HG02970 (cell line): ENCODE measurements around the gene CYFIP1.

Experiments
- ATAC-seq: cut with Tn5 transposase; IDR thresholded peaks from one replicate; pipeline ENCODE4 v1.9.1; 2021; ENCODE audit warnings: mild to moderate bottlenecking, moderate library complexity, moderate number of reproducible peaks; ENCODE audit not compliant: unreplicated experiment, low FRiP score

Gene CYFIP1

DNA sequence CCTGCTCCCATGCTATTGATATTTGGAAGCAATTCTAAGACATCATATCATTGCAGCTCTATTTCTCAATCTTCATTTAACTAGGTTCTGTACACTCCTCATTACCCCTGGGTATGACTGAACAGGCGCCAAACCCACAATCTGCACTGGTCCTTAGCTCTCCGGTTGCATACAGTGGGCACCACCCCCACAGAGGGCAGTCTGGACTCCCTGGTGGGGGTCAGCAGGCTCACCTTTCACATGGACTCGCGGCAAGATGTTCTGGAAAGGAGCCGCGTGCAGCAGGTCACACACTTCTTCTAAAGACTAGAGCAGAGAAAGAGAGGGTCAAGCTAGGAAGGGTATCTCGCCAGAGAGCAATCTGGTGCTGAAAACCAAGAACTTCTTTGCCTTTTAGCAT lies 105.2 kb downstream of the CYFIP1 start:
- no peak for ATAC-seq

DNA sequence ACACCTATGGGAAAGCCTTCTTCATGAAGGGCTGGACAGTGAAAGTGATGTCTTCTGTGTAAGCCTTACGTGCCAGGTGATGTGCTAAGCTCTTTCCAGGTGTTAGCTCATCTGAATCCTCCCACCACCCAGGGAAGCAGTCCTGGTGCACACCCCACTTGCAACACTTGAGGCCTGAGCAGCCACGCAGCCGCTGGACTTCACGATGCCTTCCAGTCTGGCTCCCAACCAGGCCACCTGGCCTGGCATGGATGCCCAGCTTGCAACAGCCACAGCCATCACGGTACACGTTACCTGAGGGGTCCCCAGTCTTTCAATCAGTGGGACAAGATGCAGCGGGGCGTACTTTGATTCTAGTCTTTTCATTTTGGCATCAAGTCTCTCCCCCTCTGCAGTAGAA lies 105.9 kb downstream of the CYFIP1 start:
- ATAC-seq = no peak

DNA sequence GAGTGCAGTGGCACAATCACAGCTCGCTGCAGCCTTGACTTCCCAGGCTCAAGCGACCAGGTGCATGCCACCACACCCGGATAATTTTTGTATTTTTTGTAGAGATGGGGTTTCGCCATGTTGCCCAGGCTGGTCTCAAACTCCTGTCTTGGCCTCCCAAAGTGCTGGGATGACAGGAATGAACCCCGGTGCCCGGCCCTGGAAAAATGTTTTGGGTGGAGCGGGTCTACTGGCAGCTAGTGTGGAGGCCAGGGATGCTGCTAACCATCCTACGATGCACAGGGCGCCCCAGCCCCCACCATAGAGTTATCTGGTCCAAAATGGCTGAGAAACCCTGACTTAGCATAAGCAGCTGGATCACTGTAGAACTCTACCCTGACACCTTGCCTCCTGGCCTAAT lies 106.3 kb downstream of the CYFIP1 start:
- ATAC-seq = no peak

DNA sequence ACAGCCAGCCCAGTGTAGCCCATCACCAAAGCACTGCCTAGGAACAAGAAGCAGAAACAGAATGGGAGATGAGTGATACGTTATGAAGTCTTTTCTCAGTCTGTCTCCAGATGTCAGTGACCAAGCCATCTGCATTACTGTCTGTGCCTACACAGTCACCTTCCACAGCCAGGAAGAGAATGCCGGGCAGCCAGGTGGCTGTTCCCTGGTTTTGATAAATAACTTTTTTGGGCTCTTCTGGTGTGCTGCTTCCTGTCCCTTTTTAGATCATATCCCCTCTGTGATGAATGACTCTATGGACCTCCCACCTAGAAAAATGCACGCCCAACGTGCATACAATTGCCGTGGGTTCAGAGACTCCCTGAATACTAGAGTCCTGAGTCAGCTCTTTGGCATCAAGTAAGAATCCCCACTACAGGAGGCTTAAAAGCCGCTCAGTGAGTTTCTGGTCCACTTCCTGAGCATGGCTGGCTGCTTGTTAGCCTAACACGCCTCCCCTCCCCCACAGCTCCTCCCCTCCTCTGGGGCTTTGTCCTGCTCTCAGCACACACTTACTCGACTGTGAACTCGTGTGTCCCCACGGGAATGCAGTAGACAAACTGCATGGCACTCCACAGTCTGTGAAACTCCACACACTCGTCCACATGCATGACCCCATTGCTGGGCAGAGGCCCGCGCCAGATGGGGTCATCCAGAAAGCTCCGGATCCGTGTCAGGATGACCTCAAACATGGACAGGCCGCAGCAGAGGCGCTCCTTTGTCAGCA lies 107.0 kb downstream of the CYFIP1 start:
- no peak for ATAC-seq

DNA sequence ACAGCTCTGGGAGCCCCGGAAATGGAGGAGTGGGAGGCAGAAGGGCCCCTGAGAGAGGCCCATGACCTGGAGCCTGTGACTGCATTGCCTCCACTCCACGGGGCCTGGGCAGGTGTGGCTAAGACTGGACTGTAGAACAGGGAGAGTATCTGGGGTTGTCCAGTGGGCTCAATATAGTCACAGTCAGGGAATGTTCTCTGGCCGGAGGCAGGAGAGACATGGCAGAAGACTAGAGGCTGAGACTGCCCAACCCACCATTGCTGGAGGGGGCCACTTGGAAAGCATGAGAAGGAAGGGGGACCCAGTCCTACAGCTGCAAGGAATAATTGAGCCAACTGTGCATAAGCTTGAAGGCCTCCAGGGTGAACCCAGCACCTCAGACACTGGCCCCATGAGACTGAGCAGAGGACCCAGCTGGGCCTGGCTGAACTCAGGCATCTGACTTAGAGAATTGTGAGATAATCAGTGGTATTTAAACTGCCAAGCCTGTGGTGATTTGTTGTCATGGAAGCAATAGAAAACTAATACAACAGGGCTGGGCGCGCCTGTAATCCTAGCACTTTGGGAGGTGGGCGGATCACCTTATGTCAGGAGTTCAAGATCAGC lies 108.6 kb downstream of the CYFIP1 start:
- ATAC-seq = no peak

DNA sequence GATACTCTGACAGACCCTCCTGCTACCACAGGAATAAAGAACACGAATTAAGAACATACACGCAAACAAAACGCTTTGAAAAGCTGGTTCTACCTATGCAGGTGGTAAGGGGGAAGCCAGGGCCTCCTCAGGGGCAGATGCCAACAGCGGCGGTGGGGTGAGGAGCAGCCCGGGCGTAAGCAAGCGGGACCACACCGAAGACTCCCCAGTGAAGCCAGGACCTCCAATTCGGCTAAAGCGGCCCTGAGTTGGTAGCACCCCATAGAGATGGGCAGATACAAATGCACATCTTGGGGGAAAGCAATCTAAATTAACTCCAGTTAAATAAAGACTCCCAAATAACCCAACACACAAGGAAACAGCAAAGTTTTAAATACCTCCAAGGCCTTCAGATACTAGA lies 109.3 kb downstream of the CYFIP1 start:
- no peak for ATAC-seq

DNA sequence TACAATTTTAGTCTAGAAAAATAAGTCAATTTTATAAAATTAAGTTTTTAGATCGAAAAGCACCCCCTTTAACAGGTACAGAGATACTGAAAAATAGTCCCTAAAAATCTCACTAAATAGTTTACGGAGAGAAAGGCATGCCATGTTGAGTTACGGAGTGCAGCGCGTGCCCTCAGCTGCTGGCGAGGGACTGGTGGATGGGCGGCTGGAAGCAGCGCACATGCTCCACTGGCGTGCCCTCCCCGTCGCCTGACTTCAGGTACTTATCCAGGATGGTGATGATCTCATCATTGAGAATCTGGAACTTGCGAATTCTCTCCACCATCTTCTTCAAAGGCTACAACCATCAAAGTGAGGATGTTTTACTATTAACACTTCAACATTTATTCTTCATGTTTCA lies 110.3 kb downstream of the CYFIP1 start:
- no peak for ATAC-seq

DNA sequence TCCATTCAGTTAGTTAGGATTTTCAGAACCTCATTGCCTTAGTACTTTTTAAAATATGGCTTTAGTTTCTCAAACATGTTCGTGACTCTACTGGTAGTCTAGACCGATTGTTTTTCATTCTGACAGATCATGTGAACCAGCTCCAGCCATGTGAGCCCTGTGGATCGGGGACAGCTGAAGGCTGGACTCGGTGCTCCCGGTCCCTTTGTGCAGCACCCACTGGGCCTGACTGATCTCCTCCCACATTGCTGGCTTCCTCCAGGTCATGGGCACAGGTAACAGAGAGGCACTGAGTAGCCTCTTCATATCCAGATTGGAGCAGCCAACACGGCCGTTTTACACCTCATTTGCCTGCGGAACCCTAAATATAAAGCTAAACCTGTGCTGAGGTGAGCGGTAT lies 111.2 kb downstream of the CYFIP1 start:
- ATAC-seq = no peak

DNA sequence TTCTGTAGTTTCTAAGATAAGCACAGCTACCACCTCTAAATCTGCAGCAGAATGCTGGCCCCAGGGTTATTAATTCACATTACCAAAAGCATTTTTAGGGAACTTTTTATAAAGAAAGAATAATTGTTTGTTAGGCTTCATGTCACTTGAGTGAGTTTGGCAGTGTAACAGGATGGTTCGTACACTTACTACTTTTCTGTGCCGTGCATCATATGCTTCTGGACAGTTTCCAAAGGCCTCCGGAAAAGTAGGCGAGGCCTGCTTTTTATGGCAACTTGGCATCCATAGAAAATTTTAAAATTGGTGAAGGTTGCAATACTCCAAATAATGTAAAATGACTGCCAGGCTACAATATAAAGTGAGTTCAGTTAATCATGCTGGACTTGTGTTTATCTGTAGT lies 111.7 kb downstream of the CYFIP1 start:
- ATAC-seq = no peak

DNA sequence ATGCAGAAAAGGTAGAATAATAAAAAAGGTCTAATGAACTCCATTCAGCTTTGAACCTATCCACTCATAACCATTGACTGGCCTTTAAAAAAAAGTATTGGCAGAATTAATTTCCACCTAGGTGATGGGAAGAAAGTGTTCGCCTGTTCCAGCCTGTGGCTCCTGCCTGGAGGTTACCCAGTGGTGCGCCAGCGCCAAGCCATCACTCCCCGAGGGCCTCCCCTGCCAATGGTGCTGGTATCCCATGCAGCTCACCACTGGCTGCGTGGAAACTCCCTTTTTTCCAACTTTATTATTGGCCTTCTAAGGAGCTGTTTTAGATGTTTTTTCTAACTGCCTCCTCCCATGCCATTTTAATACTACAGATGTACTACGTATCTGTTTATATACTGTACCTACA lies 112.3 kb downstream of the CYFIP1 start:
- ATAC-seq = no peak

DNA sequence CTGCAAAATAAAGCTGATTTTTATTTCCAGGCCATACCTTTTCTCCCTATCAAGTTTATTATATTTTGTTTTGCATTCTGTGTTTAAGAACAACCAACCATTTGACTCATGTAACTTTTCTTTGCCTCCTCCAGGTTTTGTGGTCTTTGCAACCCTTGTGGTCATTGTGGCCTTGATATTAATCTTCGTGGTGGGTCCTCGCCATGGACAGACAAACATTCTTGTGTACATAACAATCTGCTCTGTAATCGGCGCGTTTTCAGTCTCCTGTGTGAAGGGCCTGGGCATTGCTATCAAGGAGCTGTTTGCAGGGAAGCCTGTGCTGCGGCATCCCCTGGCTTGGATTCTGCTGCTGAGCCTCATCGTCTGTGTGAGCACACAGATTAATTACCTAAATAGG lies 114.1 kb downstream of the CYFIP1 start:
- ATAC-seq = no peak

DNA sequence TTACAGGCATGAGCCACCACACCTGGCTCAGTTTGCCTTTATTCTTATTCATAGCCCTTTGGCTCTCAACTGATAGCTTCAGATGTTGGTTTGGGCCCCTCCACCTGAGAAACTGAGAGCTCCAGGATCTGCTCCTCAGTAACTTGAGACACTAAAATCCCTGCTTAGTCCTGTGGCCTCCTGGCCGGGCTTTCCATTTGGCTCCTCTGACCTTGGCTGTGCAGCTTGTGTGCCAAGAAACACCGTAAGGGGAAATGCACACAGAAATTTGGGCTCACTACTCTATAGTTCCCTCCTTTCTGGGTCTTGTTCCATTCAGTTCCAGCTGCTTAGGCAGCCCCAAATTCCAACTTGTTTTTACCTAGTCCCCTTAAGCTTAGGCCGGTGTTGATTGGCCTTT lies 116.8 kb downstream of the CYFIP1 start:
- no peak for ATAC-seq

DNA sequence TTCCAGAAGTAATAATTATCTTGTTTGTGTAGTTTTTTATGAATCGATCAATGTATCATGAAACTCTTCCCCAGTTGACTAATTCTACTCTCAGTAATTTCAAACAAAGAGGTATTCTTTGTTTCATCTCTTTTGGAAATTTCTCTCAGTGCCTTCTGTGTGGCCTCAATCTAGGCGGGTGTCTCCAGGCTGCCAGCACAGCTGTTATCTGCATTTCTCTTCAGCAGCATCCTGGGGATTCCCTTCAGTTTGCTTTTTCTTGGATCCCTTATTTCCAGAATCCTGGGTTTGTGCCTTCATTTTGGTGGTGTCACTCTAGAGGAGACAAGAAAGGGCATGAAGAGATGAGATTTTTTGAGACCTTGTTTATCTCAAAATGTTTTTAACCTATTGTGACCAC lies 119.0 kb downstream of the CYFIP1 start:
- ATAC-seq = no peak

DNA sequence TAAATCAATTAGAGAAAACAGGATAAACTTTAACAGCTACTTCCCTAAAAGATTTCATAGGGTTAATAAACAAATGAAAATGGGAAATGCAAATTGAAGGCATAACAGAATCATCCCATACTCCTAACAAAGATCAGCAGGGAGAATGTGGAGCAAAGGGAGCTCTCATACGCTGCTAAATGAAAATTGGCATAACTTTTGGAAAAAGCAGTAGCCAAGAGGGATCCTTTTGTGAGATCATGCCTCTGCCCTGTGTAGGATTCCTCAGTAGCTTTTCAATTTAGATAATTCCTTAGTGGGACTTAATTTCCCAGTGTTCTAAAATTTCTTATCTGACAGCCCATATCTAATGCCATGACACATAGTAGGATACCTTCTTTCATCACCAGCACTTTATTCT lies 123.5 kb downstream of the CYFIP1 start:
- no peak for ATAC-seq

DNA sequence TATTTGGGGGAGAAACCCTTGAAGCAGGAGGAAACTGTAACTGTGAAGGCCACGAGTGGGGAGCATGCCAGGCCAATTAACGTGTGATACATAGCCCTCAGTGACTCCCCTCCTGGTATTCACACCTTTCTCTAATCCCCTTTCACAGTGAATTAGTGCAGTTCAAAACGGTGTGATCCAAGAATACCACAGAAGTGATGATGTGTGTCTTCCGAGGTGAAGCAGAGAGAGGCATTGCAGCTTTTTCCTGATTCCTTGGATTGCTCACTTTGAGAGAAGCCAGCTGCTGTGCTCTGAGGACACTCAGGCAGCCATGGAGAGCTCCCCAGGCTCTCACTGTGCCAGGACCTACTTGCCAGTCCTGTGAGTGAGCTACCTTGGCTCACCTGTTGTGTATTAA lies 124.4 kb downstream of the CYFIP1 start:
- ATAC-seq = no peak

DNA sequence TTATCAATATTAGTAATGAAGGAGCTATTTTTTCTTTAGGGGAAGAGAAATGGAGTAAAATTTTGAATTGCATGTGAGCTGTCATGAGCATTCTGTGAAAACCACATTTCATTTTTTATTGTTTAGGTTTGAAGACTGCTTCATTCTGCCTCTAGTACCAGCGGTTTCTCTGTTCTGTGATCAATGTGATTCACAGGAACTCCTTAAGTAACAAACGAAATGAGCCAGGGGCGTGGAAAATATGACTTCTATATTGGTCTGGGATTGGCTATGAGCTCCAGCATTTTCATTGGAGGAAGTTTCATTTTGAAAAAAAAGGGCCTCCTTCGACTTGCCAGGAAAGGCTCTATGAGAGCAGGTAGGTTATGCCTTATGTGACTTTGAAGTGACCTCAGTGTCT lies 128.7 kb downstream of the CYFIP1 start:
- ATAC-seq = no peak

DNA sequence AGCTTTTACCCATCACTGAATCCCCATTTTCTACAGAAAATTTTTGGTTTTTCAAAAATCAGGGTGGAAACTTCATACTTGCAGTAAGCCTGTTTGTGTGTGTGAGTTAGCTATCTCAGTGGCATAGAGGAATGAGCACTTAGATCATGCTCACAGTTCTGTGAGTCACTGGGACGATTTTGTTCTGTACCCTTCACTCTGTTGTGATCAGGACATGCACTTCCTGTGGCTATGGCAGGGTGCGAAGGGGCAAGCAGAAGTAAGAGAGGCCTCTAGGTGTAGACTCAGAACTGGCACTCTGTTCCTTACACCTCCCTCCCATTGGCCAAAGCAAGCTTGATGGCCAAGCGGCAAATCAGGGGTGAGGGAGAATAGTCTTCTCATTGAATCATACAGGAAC lies 130.1 kb downstream of the CYFIP1 start:
- ATAC-seq = no peak

DNA sequence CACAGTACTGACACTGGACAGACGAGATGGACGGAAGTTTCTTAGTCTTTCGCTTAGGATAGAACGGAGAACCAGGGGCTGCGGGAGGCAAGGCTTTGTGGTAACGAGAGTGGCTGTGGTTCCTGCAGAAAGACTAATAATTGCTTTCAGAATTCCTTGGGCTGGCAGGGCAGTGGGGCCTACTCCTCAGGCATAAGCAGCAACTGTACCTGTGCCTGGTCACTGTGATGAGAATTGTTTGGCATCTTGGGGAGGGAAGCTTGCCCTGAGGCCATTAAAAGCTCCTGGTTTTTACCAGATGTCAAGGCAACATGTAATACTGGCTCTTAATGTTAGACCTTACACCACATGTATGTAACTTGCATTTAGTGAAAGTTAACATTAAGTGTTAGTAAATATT lies 134.1 kb downstream of the CYFIP1 start:
- ATAC-seq = no peak

DNA sequence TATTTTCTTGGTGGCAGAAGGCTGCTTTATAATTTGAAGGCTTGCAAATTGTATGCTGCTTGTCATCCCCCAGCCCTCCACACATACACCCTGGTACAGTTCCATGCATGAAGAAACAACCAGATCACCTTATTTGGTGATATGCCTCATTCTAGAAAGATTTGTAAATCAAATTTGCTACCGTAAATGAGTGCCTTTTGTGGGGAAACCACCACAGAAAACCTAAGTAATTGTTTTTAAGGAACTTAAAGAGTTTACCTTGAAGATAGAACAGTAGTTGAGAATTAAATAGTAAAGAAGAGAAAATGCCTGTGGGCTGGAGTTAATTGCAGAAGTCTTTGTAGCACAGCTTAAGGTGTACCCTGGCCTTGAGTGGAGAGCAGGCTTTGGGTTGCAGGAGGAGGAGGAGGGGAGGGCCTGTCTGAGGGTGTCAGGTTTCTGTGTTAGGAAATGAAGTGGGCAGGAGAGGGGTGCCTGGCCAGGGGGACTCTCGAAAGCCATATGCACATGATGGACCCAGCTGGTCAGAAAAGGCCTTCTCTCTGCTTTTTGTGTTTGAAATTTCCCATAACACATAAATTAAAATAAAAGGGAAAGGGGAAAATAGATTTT lies 134.8 kb downstream of the CYFIP1 start:
- no peak for ATAC-seq

DNA sequence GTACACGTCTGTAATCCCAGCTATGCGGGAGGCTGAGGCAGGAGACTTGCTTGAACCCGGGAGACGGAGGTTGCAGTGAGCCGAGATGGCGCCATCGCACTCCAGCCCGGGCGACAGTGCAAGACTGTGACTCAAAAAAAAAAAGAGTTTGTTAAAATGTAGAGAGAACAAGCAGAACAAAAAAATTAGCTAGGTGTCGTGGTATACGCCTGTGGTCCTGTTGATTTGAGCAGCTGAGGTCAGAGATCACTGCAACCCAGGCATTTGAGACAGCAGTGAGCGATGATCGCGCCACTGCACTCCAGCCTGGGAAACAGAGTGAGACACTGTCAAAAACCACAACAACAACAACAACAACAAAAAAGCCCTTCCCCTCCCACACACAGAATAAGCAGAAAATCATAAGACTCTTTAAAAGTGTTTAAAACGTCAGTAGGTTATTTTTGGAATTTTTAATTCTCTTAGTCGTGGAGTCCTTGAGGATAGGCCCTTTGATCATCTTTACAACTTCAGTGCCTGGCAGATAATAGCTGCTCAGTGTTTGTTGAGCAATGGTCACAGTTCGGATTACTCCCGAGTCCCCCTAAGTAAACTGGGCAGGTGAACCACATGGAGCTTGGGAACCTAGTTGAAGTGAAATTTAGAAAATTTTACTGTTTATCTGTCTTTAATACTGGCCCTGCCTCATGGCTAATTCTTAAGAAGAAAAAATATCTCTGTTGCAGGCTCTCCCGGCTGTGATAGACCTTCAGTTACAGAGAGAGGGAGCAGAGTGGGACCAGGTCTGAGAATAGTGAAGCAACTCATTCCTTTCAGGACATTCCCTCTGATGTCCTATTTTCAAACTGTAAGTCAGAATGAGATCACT lies 135.5 kb downstream of the CYFIP1 start:
- ATAC-seq = no peak

DNA sequence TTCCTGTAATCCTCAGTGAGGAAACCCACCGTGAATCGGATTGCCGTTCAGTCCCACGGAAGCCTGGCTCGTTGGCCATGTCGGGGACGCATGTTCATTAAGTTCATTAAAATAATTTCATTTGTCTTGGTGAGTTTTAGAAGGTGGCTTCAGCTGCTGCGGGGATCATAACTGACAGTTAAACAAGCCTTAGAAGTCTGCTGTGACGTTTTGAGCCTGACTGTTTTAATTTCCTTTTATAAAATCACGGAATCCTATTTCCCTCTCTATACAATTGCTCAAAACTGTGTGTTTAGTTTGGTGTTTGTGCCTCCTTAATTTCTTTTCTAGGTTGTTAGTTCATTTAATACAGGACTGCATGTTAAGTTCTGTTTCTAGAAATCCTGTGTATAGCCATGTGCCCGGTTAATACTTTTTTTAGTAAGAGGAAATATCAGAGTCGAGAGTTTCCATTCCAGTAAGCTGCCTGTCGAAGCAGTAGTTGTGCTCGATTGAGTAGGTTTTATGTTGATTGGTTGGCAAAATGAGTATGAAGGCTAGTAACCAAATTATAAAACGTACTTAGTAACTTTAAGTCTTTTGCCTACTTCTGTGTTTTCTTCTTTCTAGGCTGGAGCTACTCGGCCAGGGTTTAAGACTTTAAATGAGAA lies 141.0 kb downstream of the CYFIP1 start:
- no peak for ATAC-seq
